Measurements from ENCODE around the gene STPG3. TPM values are rescaled to one million over a fixed set of nuclear protein-coding genes. Genes with fewer than 3 reads are reported as not detected.

Gene STPG3
- total and polyA plus RNA-seq, 2 of the 8 experiments (the other 6 are each of a cell fraction or from before 2014, with no cell fraction given): not detected

DNA sequence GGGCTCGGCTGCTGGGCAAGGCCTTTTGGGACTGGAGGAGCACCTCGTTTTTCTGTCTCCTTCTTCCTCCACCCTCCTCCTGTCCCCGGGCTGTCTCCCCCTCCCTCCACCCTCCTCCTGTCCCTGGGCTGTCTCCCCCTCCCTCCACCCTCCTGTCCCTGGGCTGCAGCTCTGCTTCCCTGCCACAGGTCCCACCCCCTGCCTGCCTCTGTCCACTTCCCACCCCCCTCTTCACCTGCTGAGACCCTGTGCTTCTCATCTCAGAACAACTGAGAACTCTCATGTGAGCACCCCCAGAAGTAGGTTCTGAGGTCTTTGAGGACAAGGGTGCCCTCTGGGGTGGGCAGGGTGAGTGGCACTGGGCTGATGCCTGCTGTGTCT lies 20.6 kb downstream of the STPG3 start:
- Histone ChIP-seq H3K27ac (ENCODE audit: low read depth, low read length) (no peak overlapping the region), H3K9me3 (ENCODE audit: insufficient read depth in 2 of 2, low read depth in 1 of 2, low read length in 1 of 2) (no peaks in the 10 kb centered on the region), H4K20me1 (replicated peaks in 1 of 2; ENCODE audit: control insufficient read depth in 1 of 2, insufficient read depth in 2 of 2, low read length in 2 of 2) (peaks cover 4 to 9% of the 10 kb centered on the region in 2 experiments), H2AFZ (ENCODE audit: low read length) (no peak overlapping the region), H3K79me1 (ENCODE audit: low read depth, low read length) (no peaks in the 10 kb centered on the region), H2BK12ac (ENCODE audit: low read depth, low read length) (no peak overlapping the region), H3K23ac (ENCODE audit: insufficient read length) (no peak overlapping the region), H2BK5ac (ENCODE audit: low read depth, low read length) (no peak overlapping the region), H3K56ac (replicated peaks; ENCODE audit: insufficient read length, low read depth, low read length) (no peak overlapping the region), H4K5ac (ENCODE audit: insufficient read length, low read depth, low read length) (no peak overlapping the region), H3K14ac (ENCODE audit: insufficient read length) (no peak overlapping the region), H3K23me2 (ENCODE audit: low read depth, low read length) (peaks cover 2% of the 10 kb centered on the region; the same call in 1 of the 2 replicates), H4K8ac (ENCODE audit: extremely low read depth, insufficient read depth, low read length) (no peak overlapping the region), H2AK5ac (ENCODE audit: low read depth, low read length) (no peak overlapping the region), H3K4me2 (ENCODE audit: insufficient read depth in 1 of 2, low read depth in 2 of 2, low read length in 2 of 2) (no peak overlapping the region), H3K4ac (replicated peaks; ENCODE audit: insufficient read length, low read depth, low read length) (no peak overlapping the region), H3K9ac (replicated peaks in 1 of 4; ENCODE audit: extremely low read depth in 1 of 4, low read depth in 3 of 4, low read length in 3 of 4) (no peak overlapping the region), H4K91ac (replicated peaks; ENCODE audit: insufficient read length, low read length) (no peak overlapping the region), H3K18ac (ENCODE audit: extremely low read depth, low read length) (no peak overlapping the region), H3K27me3 (replicated peaks in 1 of 4; ENCODE audit: control insufficient read depth in 3 of 4, extremely low read depth in 1 of 4, insufficient read depth in 3 of 4, low read length in 3 of 4) (no peaks in the 10 kb centered on the region), H3K79me2 (ENCODE audit: control insufficient read depth in 1 of 2, insufficient read depth in 2 of 2, low read length in 2 of 2) (no peaks in the 10 kb centered on the region), H2BK120ac (replicated peaks; ENCODE audit: low read depth, low read length) (no peak overlapping the region), H3K36me3 (ENCODE audit: control insufficient read depth in 2 of 4, insufficient read depth in 4 of 4, low read length in 3 of 4) (peaks cover 0 to 21% (median 14%) of the 10 kb centered on the region in 4 experiments; a peak in 6 of 8 replicates), H3K4me3 (ENCODE audit: extremely low read depth in 1 of 4, insufficient read depth in 2 of 4, low read depth in 3 of 4, low read length in 4 of 4) (no peak overlapping the region), H2BK15ac (ENCODE audit: low read length) (no peak overlapping the region), H3K4me1 (replicated peaks in 1 of 4; ENCODE audit: control insufficient read depth in 3 of 4, insufficient read depth in 4 of 4, low read length in 3 of 4) (peaks cover 0 to 11% (median 6%) of the 10 kb centered on the region in 4 experiments; a peak in 6 of 7 replicates), H2BK20ac (ENCODE audit: low read length) (no peak overlapping the region)
- no peak for TF ChIP-seq TBP (IDR thresholded peaks at IDR 0.05; ENCODE audit: low read depth, low read length)
- no peak for TF ChIP-seq SIRT6 (IDR thresholded peaks at IDR 0.05; ENCODE audit: low read length)
- no peak for TF ChIP-seq RXRA (IDR thresholded peaks at IDR 0.05; ENCODE audit: insufficient read depth, low read depth, low read length)
- TF ChIP-seq CHD2 (IDR thresholded peaks at IDR 0.05; ENCODE audit: low read length): no peak
- no peak for TF ChIP-seq EGR1 (IDR thresholded peaks at IDR 0.05; ENCODE audit: borderline replicate concordance, low read depth, low read length)
- TF ChIP-seq, protein P1, sequence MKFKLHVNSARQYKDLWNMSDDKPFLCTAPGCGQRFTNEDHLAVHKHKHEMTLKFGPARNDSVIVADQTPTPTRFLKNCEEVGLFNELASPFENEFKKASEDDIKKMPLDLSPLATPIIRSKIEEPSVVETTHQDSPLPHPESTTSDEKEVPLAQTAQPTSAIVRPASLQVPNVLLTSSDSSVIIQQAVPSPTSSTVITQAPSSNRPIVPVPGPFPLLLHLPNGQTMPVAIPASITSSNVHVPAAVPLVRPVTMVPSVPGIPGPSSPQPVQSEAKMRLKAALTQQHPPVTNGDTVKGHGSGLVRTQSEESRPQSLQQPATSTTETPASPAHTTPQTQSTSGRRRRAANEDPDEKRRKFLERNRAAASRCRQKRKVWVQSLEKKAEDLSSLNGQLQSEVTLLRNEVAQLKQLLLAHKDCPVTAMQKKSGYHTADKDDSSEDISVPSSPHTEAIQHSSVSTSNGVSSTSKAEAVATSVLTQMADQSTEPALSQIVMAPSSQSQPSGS (IDR thresholded peaks at IDR 0.05; ENCODE audit: low read length): no peak
- TF ChIP-seq FOSL1 (IDR thresholded peaks at IDR 0.05; ENCODE audit: insufficient read depth, low read depth, low read length): no peak
- TF ChIP-seq TAF1 (IDR thresholded peaks at IDR 0.05; ENCODE audit: low read depth, low read length): no peak
- TF ChIP-seq CTBP2 (IDR thresholded peaks at IDR 0.05; ENCODE audit: borderline replicate concordance, insufficient read depth, insufficient read length, low read length): no peak
- TF ChIP-seq EP300 (IDR thresholded peaks at IDR 0.05; ENCODE audit: borderline replicate concordance in 1 of 2, low read depth in 2 of 2, low read length in 2 of 2): no peak
- no peak for TF ChIP-seq POU5F1 (IDR thresholded peaks at IDR 0.05; ENCODE audit: low read depth, low read length)
- ChIA-PET POLR2A (ENCODE audit: partially characterized antibody) (interaction anchor here (0.7 to 47.8 kb wide), 4 partner anchors 10 to 37 kb away, joined by 3 to 1462 read pairs (median 4); partner anchors contain the start of genes CYSRT1, NDOR1, NELFB and RNF208), CTCF (ENCODE audit: partially characterized antibody) (interaction anchor here (1.0 kb wide), 1 partner anchor 17 kb away, joined by 3 read pairs; the partner anchor contains the start of gene NELFB)
- WGBS, 2 experiments (ENCODE audit: extremely low coverage in 1 of 2, insufficient coverage in 1 of 2, insufficient read length in 1 of 2, insufficient replicate concordance in 2 of 2, low coverage in 1 of 2, low lambda C conversion rate in 2 of 2, missing lambda C conversion rate in 1 of 2): 86% methylated on average over 1 of the region's 3 CpGs; no CpG with 5 or more reads in 1 of the 2 experiments
- no peak for FAIRE-seq
- no peak for DNase-seq (ENCODE audit: low read depth in 1 of 2, low spot score in 2 of 2)

All from H1 (cell line).